ENCODE measurements around the gene ABCC1.

Gene ABCC1

DNA sequence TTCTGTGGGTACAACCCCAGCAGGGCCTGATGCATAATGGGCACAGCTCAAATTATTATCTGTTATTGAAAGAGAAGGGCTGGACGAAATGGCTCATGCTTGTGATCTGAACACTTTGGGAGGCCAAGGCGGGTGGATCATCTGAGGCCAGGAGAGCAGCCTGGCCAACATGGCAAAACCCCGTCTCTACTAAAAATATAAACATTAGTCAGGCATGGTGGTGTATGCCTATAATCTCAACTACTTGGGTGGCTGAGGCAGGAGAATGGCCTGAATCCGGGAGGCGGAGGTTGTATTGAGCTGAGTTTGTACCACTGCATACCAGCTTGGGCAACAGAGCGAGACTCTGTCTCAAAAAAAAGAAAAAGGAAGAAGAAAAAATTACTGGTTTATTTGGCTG, 100.7 kb downstream of the ABCC1 start:
- DNase-seq (ENCODE audit: low read depth), result no peak

GRCh38 chr16:16051132-16051531, 101.7 kb downstream of the ABCC1 start:
- no peak for DNase-seq (ENCODE audit: low read depth)

GRCh38 chr16:16052916-16053315, 103.5 kb downstream of the ABCC1 start:
- DNase-seq (ENCODE audit: low read depth), result no peak

DNA sequence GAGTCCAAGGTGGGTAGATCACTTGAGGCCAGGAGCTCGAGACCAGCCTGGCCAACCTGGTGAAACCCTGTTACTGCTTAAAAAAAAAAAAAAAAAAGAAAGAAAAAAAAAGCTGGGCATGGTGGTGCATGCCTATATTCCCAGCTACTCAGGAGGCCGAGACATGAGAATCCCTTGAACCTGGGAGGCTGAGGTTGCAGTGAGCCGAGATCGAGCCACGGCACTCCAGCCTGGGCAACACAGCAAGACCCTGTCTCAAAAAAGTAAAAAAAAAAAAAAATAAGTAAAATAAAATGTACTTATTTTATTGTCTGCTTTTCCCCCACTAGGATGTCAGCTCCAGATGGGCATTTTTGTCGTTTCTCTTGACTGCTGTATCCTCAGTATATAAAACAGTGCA, 107.7 kb downstream of the ABCC1 start:
- no peak for DNase-seq (ENCODE audit: low read depth)

- no peak for DNase-seq (ENCODE audit: low read depth)
Measured at GRCh38 chr16:16059160-16059559, 109.7 kb downstream of the ABCC1 start.

GRCh38 chr16:16059895-16060590, 110.6 kb downstream of the ABCC1 start:
- DNase-seq (ENCODE audit: low read depth), result no peak

- no peak for DNase-seq (ENCODE audit: low read depth)
Measured at GRCh38 chr16:16062023-16062937, 112.9 kb downstream of the ABCC1 start.

DNA sequence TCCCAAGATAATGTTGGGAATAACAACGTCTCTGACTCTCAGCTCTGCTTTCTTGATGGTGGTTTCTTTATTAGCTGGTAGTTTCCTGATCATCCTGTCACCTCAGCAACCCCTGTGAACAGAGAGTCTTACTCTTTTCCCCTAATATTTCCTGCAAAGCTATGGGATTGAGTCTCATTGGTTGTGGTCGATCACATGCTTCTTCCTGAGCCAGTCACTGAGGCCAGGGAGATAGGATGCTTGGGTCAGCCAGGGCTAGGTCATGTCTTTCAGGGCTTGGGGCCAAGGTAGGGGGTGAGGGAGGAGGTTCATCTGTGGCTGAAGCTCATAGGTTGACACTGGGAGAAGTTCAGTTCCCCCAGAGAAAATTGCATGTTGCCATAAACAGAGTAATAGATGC, 114.3 kb downstream of the ABCC1 start:
- no peak for DNase-seq (ENCODE audit: low read depth)

DNA sequence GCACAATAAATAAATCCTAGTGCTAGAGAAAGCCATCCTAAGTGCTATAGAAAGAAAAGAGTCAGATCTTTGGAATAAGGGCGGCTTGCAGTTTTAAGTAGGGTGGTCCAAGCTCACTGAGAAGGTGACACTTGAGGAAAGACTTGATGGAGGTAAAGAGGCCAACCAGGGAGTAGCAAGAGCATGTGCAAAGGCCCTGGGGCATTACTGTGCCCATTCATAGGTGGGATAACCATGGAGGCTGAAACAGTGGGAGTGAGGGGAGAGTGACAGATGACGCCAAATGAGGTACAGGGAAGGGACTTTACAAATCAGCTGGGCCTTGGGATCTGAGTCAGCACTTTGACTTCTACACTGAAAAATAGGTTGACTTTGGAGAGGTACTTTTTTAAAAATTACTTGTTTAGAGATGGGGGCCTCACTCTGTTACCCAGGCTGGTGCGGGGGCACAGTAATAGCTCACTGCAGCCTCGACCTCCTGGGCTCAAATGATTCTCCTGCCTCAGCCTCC, 115.5 kb downstream of the ABCC1 start:
- no peak for DNase-seq (ENCODE audit: low read depth)

GRCh38 chr16:16067127-16067526, 117.7 kb downstream of the ABCC1 start:
- no peak for DNase-seq (ENCODE audit: low read depth)

DNA sequence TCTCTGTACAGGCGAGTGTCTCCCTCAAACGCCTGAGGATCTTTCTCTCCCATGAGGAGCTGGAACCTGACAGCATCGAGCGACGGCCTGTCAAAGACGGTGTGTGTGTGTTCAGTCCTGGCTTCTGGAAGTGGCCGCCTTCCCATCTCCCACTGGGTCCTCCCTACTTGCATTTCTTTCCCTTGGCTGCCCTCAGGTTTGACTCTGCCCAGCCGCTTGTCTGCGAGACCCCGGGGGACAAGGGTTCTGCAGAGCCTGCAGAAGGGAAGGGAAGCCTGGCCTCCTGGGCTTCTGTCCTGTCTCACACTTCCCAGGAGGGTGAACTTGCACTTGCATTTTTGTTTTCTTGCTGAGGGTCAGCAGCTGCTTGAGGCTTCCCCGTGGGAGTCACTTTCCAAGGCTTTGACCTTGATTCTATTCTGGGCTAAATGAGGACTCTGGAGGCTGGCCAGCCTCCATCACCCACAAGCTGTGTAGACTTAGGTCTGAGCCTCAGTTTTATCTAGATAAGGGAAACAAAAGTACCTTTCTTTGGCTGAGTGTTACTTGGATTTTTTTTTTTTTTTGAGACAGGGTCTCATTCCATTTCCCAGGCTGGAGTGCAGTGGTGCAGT, 122.3 kb downstream of the ABCC1 start:
- DNase-seq (ENCODE audit: low read depth), result no peak

DNA sequence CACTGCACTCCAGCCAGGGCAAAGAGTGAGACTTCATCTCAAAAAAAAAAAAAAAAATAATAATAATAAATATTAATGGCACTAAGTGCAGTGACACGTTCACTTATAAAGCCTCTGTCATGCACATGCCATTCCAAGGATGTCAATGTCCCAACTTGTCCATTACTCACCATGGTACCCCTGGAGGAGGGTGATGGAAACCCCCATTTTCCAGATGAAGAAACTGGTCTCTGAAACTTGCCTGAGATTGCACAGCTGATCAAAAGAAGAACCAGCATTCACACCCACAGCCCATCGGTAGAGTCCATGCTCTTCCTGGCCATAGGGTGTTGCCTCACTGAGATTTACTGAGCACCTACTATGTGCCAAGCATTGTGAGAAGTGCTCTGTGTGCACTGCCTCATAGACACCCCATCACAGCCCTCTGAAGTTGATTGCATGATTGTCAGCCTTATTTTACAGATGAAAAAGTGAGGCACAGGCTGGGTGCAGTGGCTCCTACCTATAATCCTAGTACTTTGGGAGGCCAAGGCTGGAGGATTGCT, 123.7 kb downstream of the ABCC1 start:
- no peak for DNase-seq (ENCODE audit: low read depth)

GRCh38 chr16:16073891-16074881, 124.8 kb downstream of the ABCC1 start:
- DNase-seq (ENCODE audit: low read depth), result no peak

DNA sequence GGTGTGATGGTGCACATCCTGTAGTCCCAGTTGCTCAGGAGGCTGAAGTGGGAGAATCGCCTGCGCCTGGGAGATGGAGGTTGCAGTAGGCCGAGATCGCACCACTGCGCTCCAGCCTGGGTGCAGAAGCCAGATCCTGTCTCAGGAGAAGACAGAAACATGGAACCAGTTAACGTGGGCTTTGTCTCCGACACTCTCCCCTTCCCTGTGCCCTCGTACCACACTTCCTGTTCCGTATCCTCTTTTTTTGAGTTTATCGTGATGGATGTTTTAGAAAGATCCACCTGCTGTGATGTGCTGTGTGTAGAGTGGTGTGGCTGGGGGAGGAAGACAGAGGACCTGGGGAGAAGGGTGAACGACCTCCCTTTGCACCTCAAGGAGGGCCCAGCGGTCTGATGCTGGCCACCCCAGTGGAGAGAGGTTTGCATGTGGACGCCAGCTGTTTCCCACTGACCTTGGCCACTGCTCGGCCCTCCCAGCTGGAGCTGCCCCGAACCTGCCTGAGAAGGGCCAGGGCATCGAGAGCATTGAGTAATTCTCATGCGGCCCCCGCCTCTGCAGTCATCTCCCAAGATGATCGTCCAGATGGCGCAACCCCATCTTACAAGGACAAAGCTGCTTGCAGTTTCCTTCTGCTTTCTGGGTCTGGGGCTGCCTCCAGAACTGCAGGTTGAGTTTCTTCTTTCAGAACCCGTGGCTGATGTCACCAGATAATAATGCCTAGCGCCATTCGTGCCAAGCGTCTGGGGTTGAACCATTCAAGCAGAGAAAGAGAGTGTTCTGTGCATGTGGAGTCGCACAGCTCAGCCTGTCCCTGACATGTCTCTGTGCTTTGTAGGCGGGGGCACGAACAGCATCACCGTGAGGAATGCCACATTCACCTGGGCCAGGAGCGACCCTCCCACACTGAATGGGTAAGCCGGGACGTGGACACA, 126.3 kb downstream of the ABCC1 start:
- no peak for DNase-seq (ENCODE audit: low read depth)

- no peak for DNase-seq (ENCODE audit: low read depth)
Measured at GRCh38 chr16:16076423-16076813, 127.0 kb downstream of the ABCC1 start.

DNA sequence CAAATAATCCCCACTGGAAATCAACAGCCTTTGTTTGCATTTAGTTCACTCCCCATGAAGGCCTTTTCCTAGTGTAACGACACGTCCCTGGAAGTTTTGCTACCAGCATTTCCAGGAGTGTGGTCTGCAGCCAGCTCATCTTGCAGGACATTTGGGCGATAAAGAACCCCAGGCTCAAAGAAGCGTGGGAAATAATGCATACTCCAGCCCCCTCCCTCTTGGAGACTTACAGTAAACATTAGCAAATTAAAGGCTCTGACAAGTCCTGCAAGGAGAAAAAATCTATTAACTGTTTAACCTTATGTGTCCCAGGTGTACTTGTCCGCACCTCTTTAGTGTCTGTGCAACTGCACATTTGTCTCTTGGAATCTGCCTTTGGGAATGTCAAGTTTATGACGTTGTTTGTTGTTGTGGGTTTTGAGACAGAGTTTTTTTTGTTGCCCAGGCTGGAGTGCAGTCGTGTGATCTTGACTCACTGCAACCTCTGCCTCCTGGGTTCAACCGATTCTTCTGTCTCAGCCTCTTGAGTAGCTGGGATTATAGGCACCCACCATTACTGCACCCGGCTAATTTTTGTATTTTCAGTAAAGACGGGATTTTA, 131.1 kb downstream of the ABCC1 start:
- no peak for DNase-seq (ENCODE audit: low read depth)

DNA sequence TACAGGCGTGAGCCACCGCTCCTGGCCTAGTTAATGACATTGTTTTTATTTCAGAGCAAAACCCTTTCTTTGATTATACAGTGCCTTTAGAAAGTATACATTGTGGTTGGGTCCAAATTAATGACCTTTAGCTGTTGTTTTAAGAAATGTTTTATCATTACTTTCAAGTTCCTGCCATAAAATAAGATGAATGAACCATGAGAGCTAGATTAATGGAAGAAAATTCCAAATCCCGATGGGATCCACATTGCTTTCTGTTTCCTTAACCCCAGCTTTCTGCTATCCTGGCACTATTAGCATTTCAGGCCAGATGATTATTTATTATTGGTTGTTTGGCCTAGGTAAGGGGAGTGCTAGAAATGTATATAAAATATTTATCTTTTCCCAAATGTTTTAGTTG, 131.7 kb downstream of the ABCC1 start:
- no peak for DNase-seq (ENCODE audit: low read depth)

- DNase-seq (ENCODE audit: low read depth), result no peak
Measured at GRCh38 chr16:16082255-16082654, 132.8 kb downstream of the ABCC1 start.

GRCh38 chr16:16083421-16084156, 134.2 kb downstream of the ABCC1 start:
- no peak for DNase-seq (ENCODE audit: low read depth)
